CD14-positive monocyte (primary cell): Measurements from ENCODE around the gene PET100. TPM values are rescaled to one million over a fixed set of nuclear protein-coding genes. Genes with fewer than 3 reads are reported as not detected.

Experiments used
- DNase-seq, 3 donors: peaks; one replicate each; pipeline ENCODE4 v3.0.0-alpha.2; 2011 to 2022
- H2AFZ ChIP-seq: 2 replicates; pipeline ENCODE4 v1.6.0; 2012; ENCODE audit warnings: mild to moderate bottlenecking, low read depth, low read length, inconsistent platforms; ENCODE audit not compliant: insufficient read depth, poor library complexity, severe bottlenecking
- H3K27ac ChIP-seq, 2 donors: 1 replicate in 1 of 2; 2 replicates in 1 of 2; pipeline ENCODE4 v1.5.1; 2012 to 2013; ENCODE audit warnings: low read length in 2 of 2, control low read depth in 1 of 2, inconsistent platforms in 1 of 2, low read depth in 1 of 2, mild to moderate bottlenecking in 1 of 2
- H3K27me3 ChIP-seq, 2 donors: one replicate each; pipeline versions ENCODE4 v1.6.0 to v1.6.1; 2011 to 2013; ENCODE audit warnings: low read length in 2 of 2; ENCODE audit not compliant: control insufficient read depth in 2 of 2, insufficient read depth in 2 of 2
- H3K36me3 ChIP-seq, 2 donors: replicated peaks in 1 of 2; 1 replicate in 1 of 2; 2 replicates in 1 of 2; pipeline versions ENCODE4 v1.5.1 to v1.6.1; 2012 to 2013; ENCODE audit warnings: low read length in 2 of 2, control low read depth in 1 of 2, inconsistent platforms in 1 of 2, mild to moderate bottlenecking in 1 of 2; ENCODE audit not compliant: insufficient read depth in 2 of 2, control insufficient read depth in 1 of 2
- H3K4me1 ChIP-seq, 2 donors: 1 replicate in 1 of 2; 2 replicates in 1 of 2; pipeline versions ENCODE4 v1.5.1 to v1.6.1; 2012 to 2013; ENCODE audit warnings: low read length in 2 of 2, control low read depth in 1 of 2, inconsistent platforms in 1 of 2, mild to moderate bottlenecking in 1 of 2, moderate library complexity in 1 of 2; ENCODE audit not compliant: insufficient read depth in 2 of 2, control insufficient read depth in 1 of 2
- H3K4me2 ChIP-seq: replicated peaks from 2 replicates; pipeline ENCODE3; 2012; ENCODE audit warnings: low read length, moderate library complexity, mild to moderate bottlenecking; ENCODE audit not compliant: poor library complexity, severe bottlenecking; ENCODE audit errors: extremely low read depth
- H3K4me3 ChIP-seq, 3 experiments: fragments of 200-600 bp in 1 of 3; sonication (generic) in 1 of 3; replicated peaks in 1 of 3; 1 replicate in 2 of 3; 2 replicates in 1 of 3; pipeline ENCODE4 v1.5.1; 2011 to 2013; ENCODE audit warnings: low read length in 3 of 3, mild to moderate bottlenecking in 3 of 3, control low read depth in 2 of 3, low read depth in 2 of 3, inconsistent platforms in 1 of 3, moderate library complexity in 1 of 3
- H3K79me2 ChIP-seq: 2 replicates; pipeline ENCODE4 v1.6.0; 2012; ENCODE audit warnings: mild to moderate bottlenecking, control low read depth, inconsistent platforms, low read length, moderate library complexity; ENCODE audit not compliant: insufficient read depth
- H3K9ac ChIP-seq: 2 replicates; pipeline ENCODE4 v1.6.0; 2017; ENCODE audit warnings: low read length, mild to moderate bottlenecking; ENCODE audit not compliant: insufficient read depth, poor library complexity, severe bottlenecking
- H3K9me3 ChIP-seq, 2 donors: replicated peaks in 1 of 2; 1 replicate in 1 of 2; 2 replicates in 1 of 2; pipeline versions ENCODE4 v1.5.1 to v1.6.1; 2012 to 2013; ENCODE audit warnings: low read length in 2 of 2, control low read depth in 1 of 2; ENCODE audit not compliant: control insufficient read depth in 1 of 2, insufficient read depth in 1 of 2
- H4K20me1 ChIP-seq: 2 replicates; pipeline ENCODE4 v1.6.0; 2012; ENCODE audit warnings: mild to moderate bottlenecking, low read length, control low read depth, moderate library complexity; ENCODE audit not compliant: insufficient read depth
- H3K27ac Mint-ChIP-seq, 7 donors: one replicate each; pipeline ENCODE4 v1.8.0; 2020; ENCODE audit warnings: mild to moderate bottlenecking in 7 of 7, mixed read lengths in 7 of 7, moderate library complexity in 6 of 7, inconsistent platforms in 2 of 7
- H3K27me3 Mint-ChIP-seq, 3 donors: one replicate each; pipeline ENCODE4 v1.8.0; 2021 to 2022; ENCODE audit warnings: low read depth in 3 of 3, mild to moderate bottlenecking in 3 of 3, mixed read lengths in 3 of 3, moderate library complexity in 3 of 3, inconsistent platforms in 1 of 3
- H3K36me3 Mint-ChIP-seq, 2 donors: one replicate each; pipeline ENCODE4 v1.8.0; 2020; ENCODE audit warnings: mixed read lengths in 2 of 2, inconsistent platforms in 1 of 2, mild to moderate bottlenecking in 1 of 2
- H3K4me1 Mint-ChIP-seq: one replicate; pipeline ENCODE4 v1.8.0; 2020; ENCODE audit warnings: mild to moderate bottlenecking, mixed read lengths
- H3K4me3 Mint-ChIP-seq, 2 donors: one replicate each; pipeline ENCODE4 v1.8.0; 2020; ENCODE audit warnings: mild to moderate bottlenecking in 2 of 2, mixed read lengths in 2 of 2, moderate library complexity in 1 of 2
- H3K9me3 Mint-ChIP-seq, 7 donors: one replicate each; pipeline ENCODE4 v1.8.0; 2020 to 2022; ENCODE audit warnings: mixed read lengths in 7 of 7, mild to moderate bottlenecking in 6 of 7, moderate library complexity in 6 of 7, inconsistent platforms in 2 of 7
- WGBS: methylation state at CpG from one replicate; pipeline ENCODE4 v1.1.5; 2013; ENCODE audit warnings: missing lambda C conversion rate; ENCODE audit not compliant: insufficient coverage; 5-methylcytosine and 5-hydroxymethylcytosine counted together
- intact Hi-C, 2 donors: fragments of 100-400 bp; cut with micrococcal nuclease; formaldehyde crosslinking; loops; one replicate each; pipeline versions ENCODE4 v1.15.0 to v1.15.1; 2023
- polyA plus RNA-seq, 3 donors: library from polyadenylated mRNA; depleted of rRNA in 1 of 3; unstranded in 2 of 3; stranded (reverse) in 1 of 3; fragments of 300-500 nt in 2 of 3; fragments of >200 nt in 1 of 3; fragmentation: Illumina TruSeq in 2 of 3; gene quantifications; 1 replicate in 2 of 3; 2 replicates in 1 of 3; pipeline ENCODE4 v1.2.3, GENCODE V29; 2012 to 2021
- TF ChIP-seq, protein P1 (sequence below): fragments of 200-600 bp; IDR thresholded peaks from one replicate; pipeline ENCODE4 v1.8.0; 2022; ENCODE audit warnings: antibody characterized with exemption, mild to moderate bottlenecking

PET100 gene
- polyA plus RNA-seq, 3 donors, result 64.6 to 386 (median 300) TPM

DNA sequence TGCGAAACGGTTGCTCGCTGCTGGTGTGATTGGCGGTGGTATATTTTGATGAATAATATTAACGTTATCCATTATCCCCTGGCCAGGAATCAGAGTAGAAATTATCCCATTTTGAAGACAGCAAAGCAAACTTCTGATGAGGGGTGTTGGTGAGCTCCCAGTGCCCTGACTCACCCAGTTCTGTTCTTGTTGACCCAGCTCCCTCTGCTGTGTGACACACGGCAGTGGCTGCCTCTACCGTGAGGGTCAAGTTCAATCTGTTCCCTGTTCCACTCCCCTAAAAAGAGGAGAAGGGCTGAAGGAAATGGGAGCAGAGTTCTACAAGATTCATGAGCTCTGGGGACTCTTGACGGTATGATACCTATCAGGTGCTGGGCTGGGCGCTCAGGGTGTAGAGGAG is 31.9 kb upstream of the PET100 start:
- 92% methylated on average over 6 of the region's 9 CpGs for WGBS
- peaks cover 6% of the 10 kb centered on the region for H3K4me1 Mint-ChIP-seq
- Histone ChIP-seq H3K27me3 (peaks cover 33 to 49% of the 10 kb centered on the region in 2 donors), H2AFZ (no peak overlapping the region), H3K9me3 (peaks cover 0 to 15% of the 10 kb centered on the region in 2 donors), H3K4me2 (no peak overlapping the region), H3K79me2 (no peaks in the 10 kb centered on the region), H3K9ac (no peak overlapping the region), H3K36me3 (no peaks in the 10 kb centered on the region), H3K4me3 (no peak overlapping the region), H3K27ac (no peak overlapping the region), H3K4me1 (peaks cover 4 to 6% of the 10 kb centered on the region in 2 donors), H4K20me1 (no peaks in the 10 kb centered on the region)
- peaks cover 0 to 23% (median 2%) of the 10 kb centered on the region in 7 donors for H3K9me3 Mint-ChIP-seq
- H3K27me3 Mint-ChIP-seq, result peaks cover 54 to 61% (median 60%) of the 10 kb centered on the region in 3 donors
- H3K27ac Mint-ChIP-seq, result no peak overlapping the region
- H3K36me3 Mint-ChIP-seq, result peaks cover 0 to 2% of the 10 kb centered on the region in 2 donors
- TF ChIP-seq, protein P1, sequence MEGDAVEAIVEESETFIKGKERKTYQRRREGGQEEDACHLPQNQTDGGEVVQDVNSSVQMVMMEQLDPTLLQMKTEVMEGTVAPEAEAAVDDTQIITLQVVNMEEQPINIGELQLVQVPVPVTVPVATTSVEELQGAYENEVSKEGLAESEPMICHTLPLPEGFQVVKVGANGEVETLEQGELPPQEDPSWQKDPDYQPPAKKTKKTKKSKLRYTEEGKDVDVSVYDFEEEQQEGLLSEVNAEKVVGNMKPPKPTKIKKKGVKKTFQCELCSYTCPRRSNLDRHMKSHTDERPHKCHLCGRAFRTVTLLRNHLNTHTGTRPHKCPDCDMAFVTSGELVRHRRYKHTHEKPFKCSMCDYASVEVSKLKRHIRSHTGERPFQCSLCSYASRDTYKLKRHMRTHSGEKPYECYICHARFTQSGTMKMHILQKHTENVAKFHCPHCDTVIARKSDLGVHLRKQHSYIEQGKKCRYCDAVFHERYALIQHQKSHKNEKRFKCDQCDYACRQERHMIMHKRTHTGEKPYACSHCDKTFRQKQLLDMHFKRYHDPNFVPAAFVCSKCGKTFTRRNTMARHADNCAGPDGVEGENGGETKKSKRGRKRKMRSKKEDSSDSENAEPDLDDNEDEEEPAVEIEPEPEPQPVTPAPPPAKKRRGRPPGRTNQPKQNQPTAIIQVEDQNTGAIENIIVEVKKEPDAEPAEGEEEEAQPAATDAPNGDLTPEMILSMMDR, result no peak
- no peak for DNase-seq
- H3K4me3 Mint-ChIP-seq, result peak overlapping the region in 1 of 2 donors; percentile 72
- intact Hi-C loops, result no loop called here

DNA sequence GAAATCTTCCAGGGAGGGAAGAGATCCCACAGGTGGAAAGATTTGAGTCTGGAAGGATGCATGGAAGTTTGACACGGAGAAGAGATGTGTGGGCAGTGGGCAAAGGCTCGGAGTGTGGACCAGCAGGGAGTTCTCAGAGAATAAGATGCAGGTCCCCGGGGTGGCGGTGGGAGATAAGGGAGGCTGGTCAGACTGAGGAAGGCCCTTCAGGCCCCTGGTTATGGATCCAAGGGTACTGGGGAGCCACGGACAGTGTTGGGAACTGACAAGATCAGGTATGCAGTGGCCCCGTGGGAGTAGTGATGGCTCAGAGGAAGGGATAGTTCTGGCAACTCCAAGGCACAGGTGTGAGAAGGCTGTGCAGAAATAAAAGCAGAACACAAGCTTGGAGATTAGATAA is 31.4 kb upstream of the PET100 start:
- no peak overlapping the region for H2AFZ ChIP-seq
- H3K9me3 ChIP-seq, result peaks cover 0 to 15% of the 10 kb centered on the region in 2 donors
- peaks cover 6% of the 10 kb centered on the region for H3K4me1 Mint-ChIP-seq
- H3K4me3 ChIP-seq, result no peak overlapping the region
- 77% methylated on average over 6 of the region's 6 CpGs for WGBS
- no peak for DNase-seq
- no peak overlapping the region for H3K9ac ChIP-seq
- peaks cover 4 to 6% of the 10 kb centered on the region in 2 donors for H3K4me1 ChIP-seq
- H3K9me3 Mint-ChIP-seq, result peaks cover 0 to 23% (median 2%) of the 10 kb centered on the region in 7 donors
- peaks cover 0 to 2% of the 10 kb centered on the region in 2 donors for H3K36me3 Mint-ChIP-seq
- H4K20me1 ChIP-seq, result no peaks in the 10 kb centered on the region
- no peak overlapping the region for H3K27ac ChIP-seq
- peaks cover 33 to 47% of the 10 kb centered on the region in 2 donors for H3K27me3 ChIP-seq
- H3K36me3 ChIP-seq, result no peaks in the 10 kb centered on the region
- peaks cover 51 to 61% (median 56%) of the 10 kb centered on the region in 3 donors for H3K27me3 Mint-ChIP-seq
- H3K4me2 ChIP-seq, result no peak overlapping the region
- intact Hi-C loops, result no loop called here
- peak overlapping the region in 1 of 2 donors; percentile 72 for H3K4me3 Mint-ChIP-seq
- no peak overlapping the region for H3K27ac Mint-ChIP-seq
- TF ChIP-seq, protein P1, result no peak
- H3K79me2 ChIP-seq, result no peaks in the 10 kb centered on the region
